ENCODE results near the gene OR6Y1.
A peak's percentile ranks its signal among the peaks of the same experiment; 100 is the strongest.

Gene OR6Y1
- 0 reads per million in 3 experiments for total RNA-seq

GRCh38 chr1:158554352-158554751 is at the start of gene OR6Y1:
Gene OR6Y1 (minus strand): TSS chr1:158554405. CDS start chr1:158548105, 6,300 bp downstream.
- no peak for DNase-seq

GRCh38 chr1:158600735-158601134 is 46.5 kb upstream of the OR6Y1 start:
- no peak for DNase-seq

- no peak for DNase-seq
Measured at GRCh38 chr1:158586942-158587341, 32.7 kb upstream of the OR6Y1 start.

- DNase-seq: no peak
Measured at GRCh38 chr1:158583962-158584361, 29.8 kb upstream of the OR6Y1 start.

- DNase-seq: no peak
Measured at GRCh38 chr1:158579733-158580132, 25.5 kb upstream of the OR6Y1 start, which contains the start of gene OR10X1. Gene OR10X1 (minus strand): TSS chr1:158579899. CDS start chr1:158579899, 0 bp downstream.

- no peak for DNase-seq
Measured at GRCh38 chr1:158577561-158577960, 23.4 kb upstream of the OR6Y1 start.

GRCh38 chr1:158572226-158572625 is 18.0 kb upstream of the OR6Y1 start:
- DNase-seq: no peak

GRCh38 chr1:158570480-158570879 is 16.3 kb upstream of the OR6Y1 start, which contains the start of gene OR6P1:
Gene OR6P1 (minus strand): TSS chr1:158570580. CDS start chr1:158563604, 6,976 bp downstream.
- no peak for DNase-seq

GRCh38 chr1:158564608-158565007 is 10.4 kb upstream of the OR6Y1 start:
- no peak for DNase-seq

GRCh38 chr1:158563853-158564252 is 9.6 kb upstream of the OR6Y1 start:
- no peak for DNase-seq

GRCh38 chr1:158559696-158560095 is 5.5 kb upstream of the OR6Y1 start:
- no peak for DNase-seq

GRCh38 chr1:158552296-158552695 is 1.9 kb downstream of the OR6Y1 start:
- no peak for DNase-seq

GRCh38 chr1:158547533-158547932 is 6.7 kb downstream of the OR6Y1 start:
- DNase-seq: no peak

GRCh38 chr1:158537609-158538008 is 16.6 kb downstream of the OR6Y1 start:
- DNase-seq: no peak

GRCh38 chr1:158534496-158534895 is 19.7 kb downstream of the OR6Y1 start:
- no peak for DNase-seq

- no peak for DNase-seq
Measured at GRCh38 chr1:158527190-158527815, 26.9 kb downstream of the OR6Y1 start.

GRCh38 chr1:158521666-158522058 is 32.5 kb downstream of the OR6Y1 start:
- DNase-seq: no peak

GRCh38 chr1:158520955-158521665 is 33.1 kb downstream of the OR6Y1 start:
- no peak for DNase-seq

- no peak for DNase-seq
Measured at GRCh38 chr1:158520021-158520420, 34.2 kb downstream of the OR6Y1 start.

- no peak for DNase-seq
Measured at GRCh38 chr1:158516966-158517365, 37.2 kb downstream of the OR6Y1 start.

GRCh38 chr1:158509471-158510156 is 44.6 kb downstream of the OR6Y1 start:
- no peak for DNase-seq

GRCh38 chr1:158507511-158507910 is 46.7 kb downstream of the OR6Y1 start:
- DNase-seq: no peak

GRCh38 chr1:158506369-158506987 is 47.7 kb downstream of the OR6Y1 start:
- DNase-seq: peak; percentile 25
